Measurements from ENCODE around the gene LARP7. TPM values are rescaled to one million over a fixed set of nuclear protein-coding genes. Genes with fewer than 3 reads are reported as not detected.

Gene LARP7
- polyA plus RNA-seq (2012; ENCODE audit: insufficient read length, low read depth), result 15.9 TPM

- TF ChIP-seq, protein P1, sequence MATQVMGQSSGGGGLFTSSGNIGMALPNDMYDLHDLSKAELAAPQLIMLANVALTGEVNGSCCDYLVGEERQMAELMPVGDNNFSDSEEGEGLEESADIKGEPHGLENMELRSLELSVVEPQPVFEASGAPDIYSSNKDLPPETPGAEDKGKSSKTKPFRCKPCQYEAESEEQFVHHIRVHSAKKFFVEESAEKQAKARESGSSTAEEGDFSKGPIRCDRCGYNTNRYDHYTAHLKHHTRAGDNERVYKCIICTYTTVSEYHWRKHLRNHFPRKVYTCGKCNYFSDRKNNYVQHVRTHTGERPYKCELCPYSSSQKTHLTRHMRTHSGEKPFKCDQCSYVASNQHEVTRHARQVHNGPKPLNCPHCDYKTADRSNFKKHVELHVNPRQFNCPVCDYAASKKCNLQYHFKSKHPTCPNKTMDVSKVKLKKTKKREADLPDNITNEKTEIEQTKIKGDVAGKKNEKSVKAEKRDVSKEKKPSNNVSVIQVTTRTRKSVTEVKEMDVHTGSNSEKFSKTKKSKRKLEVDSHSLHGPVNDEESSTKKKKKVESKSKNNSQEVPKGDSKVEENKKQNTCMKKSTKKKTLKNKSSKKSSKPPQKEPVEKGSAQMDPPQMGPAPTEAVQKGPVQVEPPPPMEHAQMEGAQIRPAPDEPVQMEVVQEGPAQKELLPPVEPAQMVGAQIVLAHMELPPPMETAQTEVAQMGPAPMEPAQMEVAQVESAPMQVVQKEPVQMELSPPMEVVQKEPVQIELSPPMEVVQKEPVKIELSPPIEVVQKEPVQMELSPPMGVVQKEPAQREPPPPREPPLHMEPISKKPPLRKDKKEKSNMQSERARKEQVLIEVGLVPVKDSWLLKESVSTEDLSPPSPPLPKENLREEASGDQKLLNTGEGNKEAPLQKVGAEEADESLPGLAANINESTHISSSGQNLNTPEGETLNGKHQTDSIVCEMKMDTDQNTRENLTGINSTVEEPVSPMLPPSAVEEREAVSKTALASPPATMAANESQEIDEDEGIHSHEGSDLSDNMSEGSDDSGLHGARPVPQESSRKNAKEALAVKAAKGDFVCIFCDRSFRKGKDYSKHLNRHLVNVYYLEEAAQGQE (IDR thresholded peaks at IDR 0.05; ENCODE audit: insufficient read depth in 1 of 2, low read depth in 2 of 2, low read length in 2 of 2), result no peak
- TF ChIP-seq SIN3A (IDR thresholded peaks at IDR 0.05; ENCODE audit: borderline replicate concordance, insufficient read depth, low read length) (peak; percentile 83; the same call in 1 of the 2 replicates), POLR2AphosphoS5 (IDR thresholded peaks at IDR 0.05; ENCODE audit: low read depth, low read length) (no peak), TAF1 (IDR thresholded peaks at IDR 0.05; ENCODE audit: borderline replicate concordance, insufficient read depth, low read length) (peak; percentile 47; the same call in 1 of the 2 replicates), FOXP2 (optimal IDR thresholded peaks at IDR 0.05; ENCODE audit: borderline replicate concordance, extremely low read depth, extremely low read length, insufficient read depth) (peak; percentile 49)
Measured at GRCh38 chr4:112636688-112637551, at the start of gene LARP7, which contains the start of gene ZGRF1. LARP7 (plus strand) TSS chr4:112637143; CDS start chr4:112644670, 7,527 bp downstream. ZGRF1 (minus strand) TSS chr4:112636909; CDS start chr4:112633176, 3,733 bp downstream.

GRCh38 chr4:112589206-112589605, 47.7 kb upstream of the LARP7 start:
- TF ChIP-seq TAF1 (IDR thresholded peaks at IDR 0.05; ENCODE audit: borderline replicate concordance, insufficient read depth, low read length) (no peak), FOXP2 (optimal IDR thresholded peaks at IDR 0.05; ENCODE audit: borderline replicate concordance, extremely low read depth, extremely low read length, insufficient read depth) (no peak), SIN3A (IDR thresholded peaks at IDR 0.05; ENCODE audit: borderline replicate concordance, insufficient read depth, low read length) (no peak), POLR2AphosphoS5 (IDR thresholded peaks at IDR 0.05; ENCODE audit: low read depth, low read length) (no peak)
- TF ChIP-seq, protein P1 (IDR thresholded peaks at IDR 0.05; ENCODE audit: insufficient read depth in 1 of 2, low read depth in 2 of 2, low read length in 2 of 2), result no peak

DNA sequence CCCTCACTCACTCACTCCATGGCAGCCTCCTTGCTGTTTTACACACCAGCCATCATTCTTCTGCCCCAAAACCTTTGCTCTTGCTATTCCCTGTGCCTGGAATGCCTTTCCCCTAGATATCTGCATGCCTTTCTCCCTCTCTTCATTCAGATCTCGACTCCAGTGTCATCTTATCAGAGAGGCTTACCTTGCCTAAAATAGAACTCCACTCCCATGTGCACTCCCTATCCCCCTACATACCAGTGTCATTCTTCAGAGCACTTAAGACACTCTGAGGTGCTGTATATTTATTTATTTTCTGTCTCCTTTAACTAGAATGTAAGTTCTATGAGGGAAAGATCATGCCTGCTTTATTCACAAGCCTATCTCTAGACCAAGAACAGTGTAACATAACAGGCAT, 45.4 kb upstream of the LARP7 start:
- TF ChIP-seq POLR2AphosphoS5 (IDR thresholded peaks at IDR 0.05; ENCODE audit: low read depth, low read length) (no peak), TAF1 (IDR thresholded peaks at IDR 0.05; ENCODE audit: borderline replicate concordance, insufficient read depth, low read length) (no peak), SIN3A (IDR thresholded peaks at IDR 0.05; ENCODE audit: borderline replicate concordance, insufficient read depth, low read length) (no peak), FOXP2 (optimal IDR thresholded peaks at IDR 0.05; ENCODE audit: borderline replicate concordance, extremely low read depth, extremely low read length, insufficient read depth) (no peak)
- TF ChIP-seq, protein P1 (IDR thresholded peaks at IDR 0.05; ENCODE audit: insufficient read depth in 1 of 2, low read depth in 2 of 2, low read length in 2 of 2), result no peak

GRCh38 chr4:112592717-112593116, 44.2 kb upstream of the LARP7 start:
- no peak for TF ChIP-seq FOXP2 (optimal IDR thresholded peaks at IDR 0.05; ENCODE audit: borderline replicate concordance, extremely low read depth, extremely low read length, insufficient read depth)
- no peak for TF ChIP-seq POLR2AphosphoS5 (IDR thresholded peaks at IDR 0.05; ENCODE audit: low read depth, low read length)
- no peak for TF ChIP-seq SIN3A (IDR thresholded peaks at IDR 0.05; ENCODE audit: borderline replicate concordance, insufficient read depth, low read length)
- TF ChIP-seq, protein P1 (IDR thresholded peaks at IDR 0.05; ENCODE audit: insufficient read depth in 1 of 2, low read depth in 2 of 2, low read length in 2 of 2), result no peak
- no peak for TF ChIP-seq TAF1 (IDR thresholded peaks at IDR 0.05; ENCODE audit: borderline replicate concordance, insufficient read depth, low read length)
